ENCODE measurements around the gene HUNK.

DNA sequence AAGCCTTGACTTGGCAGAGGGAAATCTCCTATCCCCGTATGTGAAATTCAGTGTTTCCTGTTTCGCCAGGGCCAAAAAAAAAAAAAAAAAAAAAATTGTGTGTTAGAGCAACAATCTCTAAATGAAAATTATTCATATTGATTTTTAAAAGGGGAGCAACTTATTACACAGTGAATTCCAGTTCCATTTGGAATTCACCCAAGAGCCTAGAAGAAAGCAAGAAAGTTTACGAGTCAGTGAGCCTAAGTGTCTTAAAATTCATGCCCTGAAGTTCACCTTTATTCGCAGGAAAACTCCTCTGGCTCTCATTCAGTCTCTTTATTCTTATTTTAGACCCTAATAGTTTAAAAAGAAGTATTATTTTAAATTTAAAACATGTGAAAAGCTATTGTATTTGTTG lies 42.1 kb upstream of the HUNK start:
- TF ChIP-seq, protein P1, sequence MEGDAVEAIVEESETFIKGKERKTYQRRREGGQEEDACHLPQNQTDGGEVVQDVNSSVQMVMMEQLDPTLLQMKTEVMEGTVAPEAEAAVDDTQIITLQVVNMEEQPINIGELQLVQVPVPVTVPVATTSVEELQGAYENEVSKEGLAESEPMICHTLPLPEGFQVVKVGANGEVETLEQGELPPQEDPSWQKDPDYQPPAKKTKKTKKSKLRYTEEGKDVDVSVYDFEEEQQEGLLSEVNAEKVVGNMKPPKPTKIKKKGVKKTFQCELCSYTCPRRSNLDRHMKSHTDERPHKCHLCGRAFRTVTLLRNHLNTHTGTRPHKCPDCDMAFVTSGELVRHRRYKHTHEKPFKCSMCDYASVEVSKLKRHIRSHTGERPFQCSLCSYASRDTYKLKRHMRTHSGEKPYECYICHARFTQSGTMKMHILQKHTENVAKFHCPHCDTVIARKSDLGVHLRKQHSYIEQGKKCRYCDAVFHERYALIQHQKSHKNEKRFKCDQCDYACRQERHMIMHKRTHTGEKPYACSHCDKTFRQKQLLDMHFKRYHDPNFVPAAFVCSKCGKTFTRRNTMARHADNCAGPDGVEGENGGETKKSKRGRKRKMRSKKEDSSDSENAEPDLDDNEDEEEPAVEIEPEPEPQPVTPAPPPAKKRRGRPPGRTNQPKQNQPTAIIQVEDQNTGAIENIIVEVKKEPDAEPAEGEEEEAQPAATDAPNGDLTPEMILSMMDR (IDR thresholded peaks at IDR 0.05), result no peak
- no peak for TF ChIP-seq POLR2A (IDR thresholded peaks at IDR 0.05)
